Subcutaneous abdominal adipose tissue (tissue), 5 donors: Measurements from ENCODE around the gene WDR73.
A peak's percentile ranks its signal among the peaks of the same experiment; 100 is the strongest.
"Not testable (repeated sequence)": the region's sequence is repeated elsewhere in the genome, so short reads cannot be mapped to it uniquely, and the experiment has no call there.

Experiments
- H3K27ac ChIP-seq: one replicate; pipeline ENCODE4 v1.7.0; 2013; ENCODE audit warnings: low read depth, mild to moderate bottlenecking, inconsistent platforms, low read length, moderate library complexity
- H3K27me3 ChIP-seq, 5 donors: one replicate each; pipeline ENCODE4 v1.7.0; 2013; ENCODE audit warnings: low read length in 5 of 5, inconsistent platforms in 1 of 5; ENCODE audit not compliant: control insufficient read depth in 5 of 5, insufficient read depth in 4 of 5
- H3K36me3 ChIP-seq, 5 donors: one replicate each; pipeline ENCODE4 v1.7.0; 2013; ENCODE audit warnings: low read length in 5 of 5; ENCODE audit not compliant: control insufficient read depth in 5 of 5, insufficient read depth in 5 of 5
- H3K4me1 ChIP-seq, 5 donors: one replicate each; pipeline ENCODE4 v1.7.0; 2013; ENCODE audit warnings: low read length in 5 of 5, mild to moderate bottlenecking in 3 of 5, moderate library complexity in 1 of 5; ENCODE audit not compliant: control insufficient read depth in 5 of 5, insufficient read depth in 5 of 5
- H3K4me3 ChIP-seq, 5 donors: one replicate each; pipeline ENCODE4 v1.7.0; 2013; ENCODE audit warnings: low read length in 5 of 5, low read depth in 1 of 5
- H3K9ac ChIP-seq, 5 donors: one replicate each; pipeline ENCODE4 v1.7.0; 2013; ENCODE audit warnings: low read length in 5 of 5, mild to moderate bottlenecking in 4 of 5, moderate library complexity in 3 of 5
- H3K9me3 ChIP-seq, 5 donors: one replicate each; pipeline ENCODE4 v1.7.0; 2013; ENCODE audit warnings: low read length in 5 of 5; ENCODE audit not compliant: control insufficient read depth in 5 of 5
- donor health status: healthy.
- donor health status: healthy.
- donor health status: healthy.
- donor health status: healthy.
- donor health status: healthy.

The WDR73 gene

GRCh38 chr15:84645997-84646396, 8.1 kb downstream of the WDR73 start:
- Histone ChIP-seq H3K9me3 (no peaks in the 10 kb centered on the region), H3K27me3 (no peaks in the 10 kb centered on the region), H3K27ac (no peak overlapping the region), H3K9ac (no peak overlapping the region), H3K4me3 (no peak overlapping the region), H3K4me1 (peaks cover 0 to 16% (median 10%) of the 10 kb centered on the region in 5 donors), H3K36me3 (peaks cover 7 to 85% (median 76%) of the 10 kb centered on the region in 5 donors)

- H3K27ac ChIP-seq, result no peak overlapping the region
- no peak overlapping the region for H3K9ac ChIP-seq
- H3K4me1 ChIP-seq, result peaks cover 0 to 16% (median 10%) of the 10 kb centered on the region in 5 donors
- no peaks in the 10 kb centered on the region for H3K27me3 ChIP-seq
- H3K9me3 ChIP-seq, result no peaks in the 10 kb centered on the region
- no peak overlapping the region for H3K4me3 ChIP-seq
- peaks cover 7 to 90% (median 81%) of the 10 kb centered on the region in 5 donors for H3K36me3 ChIP-seq
These were observed 8.6 kb downstream of the WDR73 start for GRCh38 chr15:84645496-84645895.

- Histone ChIP-seq H3K27ac (no peak overlapping the region), H3K9me3 (no peaks in the 10 kb centered on the region), H3K4me1 (peaks cover 0 to 8% (median 6%) of the 10 kb centered on the region in 5 donors), H3K4me3 (no peak overlapping the region), H3K9ac (no peak overlapping the region), H3K27me3 (no peaks in the 10 kb centered on the region), H3K36me3 (peaks cover 5 to 94% (median 89%) of the 10 kb centered on the region in 5 donors)
These were observed 10.2 kb downstream of the WDR73 start for GRCh38 chr15:84643838-84644237.

GRCh38 chr15:84642640-84643039, 11.4 kb downstream of the WDR73 start:
- not testable (repeated sequence) for H3K4me3 ChIP-seq, H3K27me3 ChIP-seq, H3K4me1 ChIP-seq, H3K9me3 ChIP-seq, H3K9ac ChIP-seq, H3K27ac ChIP-seq
- peaks cover 3 to 90% (median 81%) of the 10 kb centered on the region in 5 donors for H3K36me3 ChIP-seq

GRCh38 chr15:84641871-84642270, 12.2 kb downstream of the WDR73 start:
- not testable (repeated sequence) for H3K4me3 ChIP-seq, H3K27ac ChIP-seq, H3K9ac ChIP-seq, H3K27me3 ChIP-seq, H3K4me1 ChIP-seq, H3K9me3 ChIP-seq
- H3K36me3 ChIP-seq, result peaks cover 3 to 87% (median 75%) of the 10 kb centered on the region in 5 donors

GRCh38 chr15:84638103-84638502, 16.0 kb downstream of the WDR73 start:
- peaks cover 0 to 60% (median 45%) of the 10 kb centered on the region in 5 donors for H3K36me3 ChIP-seq
- no peaks in the 10 kb centered on the region for H3K27me3 ChIP-seq
- H3K9me3 ChIP-seq, result no peaks in the 10 kb centered on the region
- H3K4me3 ChIP-seq, result no peak overlapping the region
- peaks cover 2 to 26% (median 20%) of the 10 kb centered on the region in 5 donors for H3K4me1 ChIP-seq
- no peak overlapping the region for H3K9ac ChIP-seq
- peak overlapping the region; percentile 62 for H3K27ac ChIP-seq

GRCh38 chr15:84634228-84634837, 19.8 kb downstream of the WDR73 start:
- no peaks in the 10 kb centered on the region for H3K9me3 ChIP-seq
- peaks cover 10 to 49% (median 46%) of the 10 kb centered on the region in 5 donors for H3K4me1 ChIP-seq

GRCh38 chr15:84633311-84634227, 20.5 kb downstream of the WDR73 start:
- Histone ChIP-seq H3K4me3 (peak overlapping the region; percentile 75 to 89 (median 81)), H3K9me3 (no peaks in the 10 kb centered on the region), H3K9ac (peak overlapping the region; percentile 58 to 90 (median 79)), H3K27me3 (no peaks in the 10 kb centered on the region), H3K27ac (peak overlapping the region; percentile 95), H3K36me3 (peaks cover 0 to 18% (median 8%) of the 10 kb centered on the region in 5 donors), H3K4me1 (peaks cover 10 to 49% (median 46%) of the 10 kb centered on the region in 5 donors)

More at GRCh38 chr15:84634228-84634837, 19.8 kb downstream of the WDR73 start:
- Histone ChIP-seq H3K36me3 (peaks cover 0 to 23% (median 11%) of the 10 kb centered on the region in 5 donors), H3K27me3 (no peaks in the 10 kb centered on the region), H3K27ac (peak overlapping the region; percentile 95), H3K4me3 (peak overlapping the region; percentile 62 to 89 (median 76)), H3K9ac (peak overlapping the region; percentile 58 to 84 (median 76))

- H3K9ac ChIP-seq, result peak overlapping the region; percentile 57 to 86 (median 66)
- H3K27me3 ChIP-seq, result no peaks in the 10 kb centered on the region
- peaks cover 10 to 43% (median 40%) of the 10 kb centered on the region in 5 donors for H3K4me1 ChIP-seq
- peak overlapping the region; percentile 55 to 96 (median 76) for H3K4me3 ChIP-seq
- peak overlapping the region; percentile 95 for H3K27ac ChIP-seq
- H3K36me3 ChIP-seq, result peaks cover 0 to 11% (median 4%) of the 10 kb centered on the region in 5 donors
- H3K9me3 ChIP-seq, result no peaks in the 10 kb centered on the region
These were observed 22.3 kb downstream of the WDR73 start for GRCh38 chr15:84631706-84632272.
